H1 (cell line): ENCODE results near the gene FKBP10. TPM values are rescaled to one million over a fixed set of nuclear protein-coding genes. Genes with fewer than 3 reads are reported as not detected.

Experiments used
- CTCF ChIA-PET: fragments of 300-600 bp; sonication (Branson Sonifier 250); formaldehyde crosslinking; loops from one replicate; lab custom pipeline; 2021; ENCODE audit not compliant: partially characterized antibody; lab: Charles Lee
- POLR2A ChIA-PET: fragments of 300-600 bp; sonication (Branson Sonifier 250); formaldehyde crosslinking; loops from one replicate; lab custom pipeline; 2021; ENCODE audit warnings: inconsistent platforms; ENCODE audit not compliant: partially characterized antibody; lab: Charles Lee
- DNase-seq, 2 experiments: peaks; one replicate each; pipeline versions ENCODE4 v3.0.0 to v3.0.0-alpha.2; 2010 to 2022; ENCODE audit warnings: low spot score in 2 of 2, low read depth in 1 of 2, mixed read lengths in 1 of 2
- FAIRE-seq: peaks from 2 replicates; lab custom pipeline; 2011; peaks lifted over from hg19 to GRCh38; lab: Jason Lieb, UNC
- H2AFZ ChIP-seq: 2 replicates; pipeline ENCODE4 v1.8.1; 2012; ENCODE audit warnings: low read length, inconsistent platforms
- H2AK5ac ChIP-seq: 2 replicates; pipeline ENCODE4 v1.6.1; 2013; ENCODE audit warnings: low read depth, low read length
- H2BK120ac ChIP-seq: replicated peaks from 2 replicates; pipeline ENCODE3; 2013; ENCODE audit warnings: low read depth, low read length, inconsistent platforms
- H2BK12ac ChIP-seq: 2 replicates; pipeline ENCODE4 v1.6.1; 2013; ENCODE audit warnings: low read depth, low read length
- H2BK15ac ChIP-seq: 2 replicates; pipeline ENCODE4 v1.6.1; 2013; ENCODE audit warnings: low read length
- H2BK20ac ChIP-seq: 2 replicates; pipeline ENCODE4 v1.6.1; 2013; ENCODE audit warnings: low read length
- H2BK5ac ChIP-seq: 2 replicates; pipeline ENCODE4 v1.6.1; 2013; ENCODE audit warnings: low read depth, low read length
- H3K14ac ChIP-seq: 2 replicates; pipeline ENCODE4 v1.6.1; 2013; ENCODE audit warnings: inconsistent platforms; ENCODE audit not compliant: insufficient read length
- H3K18ac ChIP-seq: 2 replicates; pipeline ENCODE4 v1.6.1; 2013; ENCODE audit warnings: low read length; ENCODE audit errors: extremely low read depth
- H3K23ac ChIP-seq: 2 replicates; pipeline ENCODE4 v1.6.1; 2013; ENCODE audit warnings: inconsistent platforms; ENCODE audit not compliant: insufficient read length
- H3K23me2 ChIP-seq: 2 replicates; pipeline ENCODE4 v1.6.1; 2013; ENCODE audit warnings: low read depth, low read length
- H3K27ac ChIP-seq: 2 replicates; pipeline ENCODE4 v1.6.1; 2011; ENCODE audit warnings: low read depth, low read length, inconsistent platforms
- H3K27me3 ChIP-seq, 4 experiments: replicated peaks in 1 of 4; 1 replicate in 1 of 4; 2 replicates in 3 of 4; pipeline versions ENCODE4 v1.6.1 to v1.8.1; 2011 to 2013; ENCODE audit warnings: low read length in 3 of 4, mild to moderate bottlenecking in 3 of 4, inconsistent platforms in 2 of 4, mixed read lengths in 2 of 4, moderate library complexity in 1 of 4; ENCODE audit not compliant: control insufficient read depth in 3 of 4, insufficient read depth in 3 of 4; ENCODE audit errors: extremely low read depth in 1 of 4
- H3K36me3 ChIP-seq, 4 experiments: 2 replicates each; pipeline versions ENCODE4 v1.6.1 to v1.8.1; 2011 to 2013; ENCODE audit warnings: mild to moderate bottlenecking in 4 of 4, low read length in 3 of 4, moderate library complexity in 2 of 4, control low read depth in 1 of 4, inconsistent platforms in 1 of 4; ENCODE audit not compliant: insufficient read depth in 4 of 4, control insufficient read depth in 2 of 4
- H3K4ac ChIP-seq: replicated peaks from 2 replicates; pipeline ENCODE3; 2013; ENCODE audit warnings: low read length, low read depth, mixed read lengths, inconsistent platforms; ENCODE audit not compliant: insufficient read length
- H3K4me1 ChIP-seq, 4 experiments: replicated peaks in 1 of 4; 1 replicate in 1 of 4; 2 replicates in 3 of 4; pipeline versions ENCODE4 v1.6.1 to v1.8.1; 2011 to 2013; ENCODE audit warnings: low read length in 3 of 4, inconsistent platforms in 2 of 4, mixed read lengths in 1 of 4; ENCODE audit not compliant: insufficient read depth in 4 of 4, control insufficient read depth in 3 of 4
- H3K4me2 ChIP-seq, 2 experiments: 2 replicates each; pipeline versions ENCODE4 v1.6.1 to v1.8.1; 2011 to 2013; ENCODE audit warnings: low read depth in 2 of 2, low read length in 2 of 2, control low read depth in 1 of 2, inconsistent platforms in 1 of 2, mild to moderate bottlenecking in 1 of 2; ENCODE audit not compliant: insufficient read depth in 1 of 2
- H3K4me3 ChIP-seq, 4 experiments: fragments of 200-600, 300-600 bp in 1 of 4; sonication (generic), shearing (Covaris generic), sonication (Bioruptor Twin) in 1 of 4; 2 replicates each; pipeline versions ENCODE4 v1.5.1 to v1.8.1; 2011 to 2016; ENCODE audit warnings: low read length in 4 of 4, low read depth in 3 of 4, control low read depth in 2 of 4, inconsistent platforms in 2 of 4, mild to moderate bottlenecking in 2 of 4, mixed read lengths in 1 of 4, moderate library complexity in 1 of 4; ENCODE audit not compliant: insufficient read depth in 2 of 4; ENCODE audit errors: extremely low read depth in 1 of 4
- H3K56ac ChIP-seq: replicated peaks from 2 replicates; pipeline ENCODE3; 2013; ENCODE audit warnings: low read depth, mild to moderate bottlenecking, mixed read lengths, low read length, inconsistent platforms; ENCODE audit not compliant: insufficient read length
- H3K79me1 ChIP-seq: 2 replicates; pipeline ENCODE4 v1.6.1; 2013; ENCODE audit warnings: low read depth, low read length, control low read depth
- H3K79me2 ChIP-seq, 2 experiments: 2 replicates each; pipeline versions ENCODE4 v1.6.1 to v1.8.1; 2012 to 2013; ENCODE audit warnings: low read length in 2 of 2, mild to moderate bottlenecking in 2 of 2, inconsistent platforms in 1 of 2; ENCODE audit not compliant: insufficient read depth in 2 of 2, control insufficient read depth in 1 of 2
- H3K9ac ChIP-seq, 4 experiments: replicated peaks in 1 of 4; 1 replicate in 1 of 4; 2 replicates in 3 of 4; pipeline versions ENCODE4 v1.6.1 to v1.8.1; 2011 to 2013; ENCODE audit warnings: low read depth in 3 of 4, low read length in 3 of 4, control low read depth in 2 of 4, mild to moderate bottlenecking in 2 of 4, moderate library complexity in 2 of 4, inconsistent platforms in 1 of 4; ENCODE audit errors: extremely low read depth in 1 of 4
- H3K9me3 ChIP-seq, 2 experiments: 2 replicates each; pipeline versions ENCODE4 v1.6.1 to v1.8.1; 2012 to 2013; ENCODE audit warnings: mild to moderate bottlenecking in 2 of 2, moderate library complexity in 2 of 2, control low read depth in 1 of 2, inconsistent platforms in 1 of 2, low read depth in 1 of 2, low read length in 1 of 2, mixed read lengths in 1 of 2; ENCODE audit not compliant: insufficient read depth in 2 of 2
- H4K20me1 ChIP-seq, 2 experiments: replicated peaks in 1 of 2; 2 replicates each; pipeline versions ENCODE3 to v1.8.1; 2011 to 2013; ENCODE audit warnings: inconsistent platforms in 2 of 2, low read length in 2 of 2, mild to moderate bottlenecking in 1 of 2; ENCODE audit not compliant: insufficient read depth in 2 of 2, control insufficient read depth in 1 of 2
- H4K5ac ChIP-seq: 2 replicates; pipeline ENCODE4 v1.6.1; 2013; ENCODE audit warnings: low read length, low read depth, mixed read lengths, inconsistent platforms; ENCODE audit not compliant: insufficient read length
- H4K8ac ChIP-seq: 2 replicates; pipeline ENCODE4 v1.8.0; 2013; ENCODE audit warnings: mild to moderate bottlenecking, moderate library complexity, low read length, inconsistent platforms; ENCODE audit not compliant: insufficient read depth; ENCODE audit errors: extremely low read depth
- H4K91ac ChIP-seq: replicated peaks from 2 replicates; pipeline ENCODE3; 2013; ENCODE audit warnings: low read length, mixed read lengths, inconsistent platforms; ENCODE audit not compliant: insufficient read length
- ATF3 ChIP-seq: IDR thresholded peaks from 2 replicates; pipeline ENCODE4 v1.6.1; 2011; ENCODE audit warnings: low read depth, mild to moderate bottlenecking, low read length; ENCODE audit not compliant: insufficient read depth
- BCL11A ChIP-seq, 2 experiments: IDR thresholded peaks; one replicate each; pipeline ENCODE4 v1.6.1; 2011; ENCODE audit warnings: low read depth in 2 of 2, low read length in 2 of 2, mild to moderate bottlenecking in 2 of 2
- CBX8 ChIP-seq: fragments of 300-800, 300-1000 bp; sonication (generic); IDR thresholded peaks from 2 replicates; pipeline ENCODE4 v1.7.1; 2016; ENCODE audit warnings: low read depth, low read length, borderline replicate concordance
- CHD2 ChIP-seq: IDR thresholded peaks from 2 replicates; pipeline ENCODE4 v1.6.1; 2012; ENCODE audit warnings: low read length, improper control_type of control experiment
- EP300 ChIP-seq, 2 experiments: IDR thresholded peaks; 1 replicate in 1 of 2; 2 replicates in 1 of 2; pipeline ENCODE4 v1.6.1; 2011 to 2012; ENCODE audit warnings: low read depth in 2 of 2, low read length in 2 of 2, mild to moderate bottlenecking in 2 of 2, borderline replicate concordance in 1 of 2, inconsistent platforms in 1 of 2, moderate library complexity in 1 of 2
- EZH2 ChIP-seq: fragments of 200-600 bp; sonication (generic); IDR thresholded peaks from 2 replicates; pipeline ENCODE4 v1.7.1; 2012; ENCODE audit warnings: low read depth, mild to moderate bottlenecking, moderate library complexity, low read length, inconsistent platforms; ENCODE audit not compliant: severe bottlenecking
- JUND ChIP-seq: IDR thresholded peaks from 2 replicates; pipeline ENCODE4 v1.6.1; 2011; ENCODE audit warnings: mild to moderate bottlenecking, improper control_type of control experiment, low read length
- NANOG ChIP-seq: IDR thresholded peaks from 2 replicates; pipeline ENCODE4 v1.6.1; 2011; ENCODE audit warnings: low read length, low read depth, mild to moderate bottlenecking, inconsistent platforms; ENCODE audit not compliant: insufficient read depth, poor library complexity, severe bottlenecking
- POU5F1 ChIP-seq: IDR thresholded peaks from 2 replicates; pipeline ENCODE4 v1.6.1; 2011; ENCODE audit warnings: low read depth, mild to moderate bottlenecking, low read length, moderate library complexity
- RFX5 ChIP-seq: IDR thresholded peaks from 2 replicates; pipeline ENCODE4 v1.6.1; 2011; ENCODE audit warnings: low read depth, low read length, improper control_type of control experiment, borderline replicate concordance
- RXRA ChIP-seq: IDR thresholded peaks from 2 replicates; pipeline ENCODE4 v1.6.1; 2011; ENCODE audit warnings: low read depth, mild to moderate bottlenecking, low read length, moderate library complexity; ENCODE audit not compliant: insufficient read depth
- SP1 ChIP-seq: IDR thresholded peaks from 2 replicates; pipeline ENCODE4 v1.6.1; 2011; ENCODE audit warnings: low read depth, low read length
- SP4 ChIP-seq: IDR thresholded peaks from 2 replicates; pipeline ENCODE4 v1.6.1; 2012; ENCODE audit warnings: low read length, inconsistent platforms
- TCF12 ChIP-seq: IDR thresholded peaks from 2 replicates; pipeline ENCODE4 v1.6.1; 2011; ENCODE audit warnings: low read depth, mild to moderate bottlenecking, low read length
- TEAD4 ChIP-seq: IDR thresholded peaks from 2 replicates; pipeline ENCODE4 v1.6.1; 2012; ENCODE audit warnings: low read depth, low read length, inconsistent platforms, mixed read lengths
- polyA plus RNA-seq, 7 experiments: library from polyadenylated mRNA; depleted of rRNA in 3 of 7; stranded (reverse) in 5 of 7; unstranded in 2 of 7; fragments of >200 nt in 5 of 7; fragments of 200-250 nt in 2 of 7; gene quantifications; 1 replicate in 5 of 7; 2 replicates in 1 of 7; 4 replicates in 1 of 7; pipeline versions ENCODE4 v1.2.1 to v1.2.3, GENCODE V29; 2011 to 2013; ENCODE audit warnings: missing spikeins in 2 of 7, mixed read lengths in 2 of 7
- total RNA-seq: library from RNA; stranded (reverse); fragmentation: NEBNext Ultra II Directional; extraction: Animal tissue kit (Norgen Biotek cat#: 25700); gene quantifications from 2 replicates; pipeline ENCODE4 v1.2.1, GENCODE V29; 2021

Gene FKBP10
- total and polyA plus RNA-seq, 2 of the 8 experiments (the other 6 are each of a cell fraction or from before 2014, with no cell fraction given): 173 to 283 TPM

- Histone ChIP-seq H3K27me3 (no peaks in the 10 kb centered on the region), H3K9ac (no peak overlapping the region), H3K27ac (no peak overlapping the region), H3K4me3 (no peak overlapping the region), H3K79me1 (peaks cover 1% of the 10 kb centered on the region; the same call in 1 of the 2 replicates), H3K4me2 (no peak overlapping the region), H3K23me2 (no peaks in the 10 kb centered on the region), H4K20me1 (peaks cover 2 to 19% of the 10 kb centered on the region in 2 experiments), H2AFZ (no peak overlapping the region), H3K14ac (no peak overlapping the region), H3K18ac (no peak overlapping the region), H2BK5ac (no peak overlapping the region), H4K8ac (no peak overlapping the region), H3K4me1 (no peaks in the 10 kb centered on the region), H3K9me3 (no peaks in the 10 kb centered on the region), H3K23ac (no peak overlapping the region), H3K4ac (no peak overlapping the region), H2BK15ac (no peak overlapping the region), H2AK5ac (no peak overlapping the region), H3K36me3 (peaks cover 29 to 75% (median 61%) of the 10 kb centered on the region in 4 experiments), H2BK120ac (no peak overlapping the region), H2BK20ac (no peak overlapping the region), H4K91ac (no peak overlapping the region), H3K56ac (no peak overlapping the region), H4K5ac (no peak overlapping the region), H2BK12ac (no peak overlapping the region), H3K79me2 (no peaks in the 10 kb centered on the region)
- FAIRE-seq (no peak), DNase-seq (no peak)
- POLR2A ChIA-PET: interaction anchor here (1.4 to 2.0 kb wide), 2 partner anchors 12 to 20 kb away, joined by 5 to 7 read pairs; partner anchors contain the start of gene JUP
- CTCF ChIA-PET: interaction anchor here (0.7 to 1.8 kb wide), 2 partner anchors 35 to 36 kb away, joined by 3 to 4 read pairs; no protein-coding TSS in a partner anchor
- TF ChIP-seq RXRA: no peak
- no peak for TF ChIP-seq JUND
- no peak for TF ChIP-seq EZH2
- TF ChIP-seq TEAD4: no peak
- no peak for TF ChIP-seq ATF3
- no peak for TF ChIP-seq RFX5
- TF ChIP-seq BCL11A (IDR thresholded peaks at IDR 0.05; ENCODE audit: low read depth in 2 of 2, low read length in 2 of 2): no peak
- TF ChIP-seq CBX8: no peak
- TF ChIP-seq EP300 (IDR thresholded peaks at IDR 0.05; ENCODE audit: borderline replicate concordance in 1 of 2, low read depth in 2 of 2, low read length in 2 of 2): no peak
- TF ChIP-seq POU5F1: no peak
- TF ChIP-seq CHD2: no peak
- TF ChIP-seq NANOG: no peak
- no peak for TF ChIP-seq TCF12
- TF ChIP-seq SP4: no peak
- no peak for TF ChIP-seq SP1
These were observed 46.7 kb upstream of the FKBP10 start for GRCh38 chr17:41766135-41766534.
